PFSK-1 (cell line): ENCODE results near the gene ARHGAP5.

Experiments used
- FOXP2 ChIP-seq: optimal IDR thresholded peaks from 2 replicates; pipeline ENCODE3; 2011; ENCODE audit warnings: borderline replicate concordance, control low read depth, inconsistent platforms; ENCODE audit not compliant: insufficient read depth; ENCODE audit errors: extremely low read length, extremely low read depth
- POLR2AphosphoS5 ChIP-seq: IDR thresholded peaks from 2 replicates; pipeline ENCODE4 v1.6.1; 2012; ENCODE audit warnings: low read depth, mild to moderate bottlenecking, control low read depth, low read length, moderate library complexity
- SIN3A ChIP-seq: IDR thresholded peaks from 2 replicates; pipeline ENCODE4 v1.6.1; 2012; ENCODE audit warnings: mild to moderate bottlenecking, low read length, moderate library complexity, borderline replicate concordance; ENCODE audit not compliant: insufficient read depth
- TAF1 ChIP-seq: IDR thresholded peaks from 2 replicates; pipeline ENCODE4 v1.6.1; 2012; ENCODE audit warnings: low read length, control low read depth, borderline replicate concordance; ENCODE audit not compliant: insufficient read depth
- TF ChIP-seq, protein P1 (sequence below), 2 experiments: IDR thresholded peaks; 2 replicates each; pipeline versions ENCODE4 v1.6.1 to v1.8.0; 2011 to 2012; ENCODE audit warnings: low read depth in 2 of 2, low read length in 2 of 2, control low read depth in 1 of 2, inconsistent platforms in 1 of 2, mild to moderate bottlenecking in 1 of 2, moderate library complexity in 1 of 2; ENCODE audit not compliant: insufficient read depth in 1 of 2

ARHGAP5 gene

DNA sequence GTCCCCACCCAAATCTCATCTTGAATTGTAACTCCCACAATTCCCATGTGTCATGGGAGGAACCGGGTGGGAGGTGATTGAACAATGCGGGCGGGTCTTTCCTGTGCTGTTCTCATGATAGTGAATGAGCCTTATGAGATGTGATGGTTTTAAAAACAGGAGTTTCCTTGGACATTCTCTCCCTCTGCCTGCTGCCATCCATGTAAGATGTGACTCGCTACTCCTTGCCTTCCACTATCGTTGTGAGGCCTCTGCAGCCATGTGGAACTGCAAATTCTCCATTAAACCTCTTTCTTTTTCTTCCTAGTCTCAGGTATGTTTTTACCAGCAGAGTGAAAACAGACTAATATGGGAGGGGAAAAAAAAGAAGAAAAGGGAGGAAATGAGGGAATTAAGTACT lies 22.6 kb upstream of the ARHGAP5 start:
- TF ChIP-seq POLR2AphosphoS5 (no peak), SIN3A (no peak), TAF1 (no peak), FOXP2 (no peak)
- TF ChIP-seq, protein P1, sequence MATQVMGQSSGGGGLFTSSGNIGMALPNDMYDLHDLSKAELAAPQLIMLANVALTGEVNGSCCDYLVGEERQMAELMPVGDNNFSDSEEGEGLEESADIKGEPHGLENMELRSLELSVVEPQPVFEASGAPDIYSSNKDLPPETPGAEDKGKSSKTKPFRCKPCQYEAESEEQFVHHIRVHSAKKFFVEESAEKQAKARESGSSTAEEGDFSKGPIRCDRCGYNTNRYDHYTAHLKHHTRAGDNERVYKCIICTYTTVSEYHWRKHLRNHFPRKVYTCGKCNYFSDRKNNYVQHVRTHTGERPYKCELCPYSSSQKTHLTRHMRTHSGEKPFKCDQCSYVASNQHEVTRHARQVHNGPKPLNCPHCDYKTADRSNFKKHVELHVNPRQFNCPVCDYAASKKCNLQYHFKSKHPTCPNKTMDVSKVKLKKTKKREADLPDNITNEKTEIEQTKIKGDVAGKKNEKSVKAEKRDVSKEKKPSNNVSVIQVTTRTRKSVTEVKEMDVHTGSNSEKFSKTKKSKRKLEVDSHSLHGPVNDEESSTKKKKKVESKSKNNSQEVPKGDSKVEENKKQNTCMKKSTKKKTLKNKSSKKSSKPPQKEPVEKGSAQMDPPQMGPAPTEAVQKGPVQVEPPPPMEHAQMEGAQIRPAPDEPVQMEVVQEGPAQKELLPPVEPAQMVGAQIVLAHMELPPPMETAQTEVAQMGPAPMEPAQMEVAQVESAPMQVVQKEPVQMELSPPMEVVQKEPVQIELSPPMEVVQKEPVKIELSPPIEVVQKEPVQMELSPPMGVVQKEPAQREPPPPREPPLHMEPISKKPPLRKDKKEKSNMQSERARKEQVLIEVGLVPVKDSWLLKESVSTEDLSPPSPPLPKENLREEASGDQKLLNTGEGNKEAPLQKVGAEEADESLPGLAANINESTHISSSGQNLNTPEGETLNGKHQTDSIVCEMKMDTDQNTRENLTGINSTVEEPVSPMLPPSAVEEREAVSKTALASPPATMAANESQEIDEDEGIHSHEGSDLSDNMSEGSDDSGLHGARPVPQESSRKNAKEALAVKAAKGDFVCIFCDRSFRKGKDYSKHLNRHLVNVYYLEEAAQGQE (IDR thresholded peaks at IDR 0.05; ENCODE audit: insufficient read depth in 1 of 2, low read depth in 2 of 2, low read length in 2 of 2) = no peak

DNA sequence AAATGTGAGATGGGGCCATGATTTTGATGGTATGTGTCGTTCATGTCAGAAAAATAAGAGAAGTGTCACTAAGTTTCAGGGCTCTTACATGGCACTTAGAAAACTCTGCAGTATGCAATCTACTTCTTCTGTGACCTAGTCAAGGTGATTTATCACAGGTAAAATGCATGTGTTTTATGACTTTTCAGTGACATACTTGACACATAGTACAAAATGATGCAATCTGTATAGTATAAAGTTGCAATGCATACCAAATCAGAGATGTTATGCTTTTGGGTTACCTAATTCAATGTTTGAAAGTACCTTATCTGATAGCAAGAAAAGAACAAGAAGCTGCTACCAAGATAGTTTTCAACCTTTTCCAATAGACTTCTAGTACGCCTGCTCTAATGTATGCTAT lies 21.9 kb upstream of the ARHGAP5 start:
- no peak for TF ChIP-seq SIN3A
- TF ChIP-seq TAF1 = no peak
- TF ChIP-seq, protein P1 (IDR thresholded peaks at IDR 0.05; ENCODE audit: insufficient read depth in 1 of 2, low read depth in 2 of 2, low read length in 2 of 2) = no peak
- no peak for TF ChIP-seq POLR2AphosphoS5
- no peak for TF ChIP-seq FOXP2

DNA sequence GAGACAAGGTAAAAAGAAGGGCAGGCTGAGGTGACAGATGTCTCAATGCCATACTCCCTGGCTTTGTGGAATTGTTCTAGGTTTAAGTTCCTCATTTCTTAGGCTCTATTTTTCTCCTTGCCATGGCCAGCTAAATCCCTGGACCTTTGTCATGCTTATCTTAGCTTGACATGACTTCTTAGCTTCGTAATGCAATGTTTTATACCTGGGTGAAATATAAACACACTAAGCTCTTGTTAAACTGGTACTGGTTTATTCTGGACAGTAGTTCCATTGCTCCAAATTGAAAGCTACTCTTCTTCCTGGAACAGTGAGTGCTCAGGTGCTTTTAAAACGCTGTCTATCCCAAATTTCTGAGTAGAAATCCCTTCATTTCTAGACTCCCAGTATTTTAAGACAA lies 17.4 kb upstream of the ARHGAP5 start:
- no peak for TF ChIP-seq FOXP2
- TF ChIP-seq, protein P1 (IDR thresholded peaks at IDR 0.05; ENCODE audit: insufficient read depth in 1 of 2, low read depth in 2 of 2, low read length in 2 of 2) = no peak
- TF ChIP-seq TAF1 = no peak
- TF ChIP-seq SIN3A = no peak
- TF ChIP-seq POLR2AphosphoS5 = no peak

DNA sequence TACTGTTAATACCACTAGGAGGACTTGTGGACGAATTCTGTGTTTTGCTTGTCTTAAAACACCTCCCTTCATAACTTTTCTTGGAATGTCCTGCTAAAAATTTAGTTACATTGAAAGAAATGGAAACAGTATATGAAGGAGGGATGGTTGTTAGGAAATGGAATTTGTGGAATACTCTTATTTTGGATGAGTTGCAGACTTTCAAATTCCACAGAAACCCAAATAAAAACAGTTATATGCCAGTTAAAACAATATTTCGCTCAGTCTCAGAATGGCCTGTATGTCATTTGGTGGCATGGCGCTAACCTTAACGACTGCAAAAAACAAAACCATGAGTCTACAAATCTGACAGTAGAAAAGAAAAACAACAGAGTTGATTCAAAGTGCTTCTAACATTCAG lies 12.2 kb upstream of the ARHGAP5 start:
- no peak for TF ChIP-seq TAF1
- TF ChIP-seq SIN3A = no peak
- TF ChIP-seq, protein P1 (IDR thresholded peaks at IDR 0.05; ENCODE audit: insufficient read depth in 1 of 2, low read depth in 2 of 2, low read length in 2 of 2) = no peak
- no peak for TF ChIP-seq FOXP2
- no peak for TF ChIP-seq POLR2AphosphoS5

DNA sequence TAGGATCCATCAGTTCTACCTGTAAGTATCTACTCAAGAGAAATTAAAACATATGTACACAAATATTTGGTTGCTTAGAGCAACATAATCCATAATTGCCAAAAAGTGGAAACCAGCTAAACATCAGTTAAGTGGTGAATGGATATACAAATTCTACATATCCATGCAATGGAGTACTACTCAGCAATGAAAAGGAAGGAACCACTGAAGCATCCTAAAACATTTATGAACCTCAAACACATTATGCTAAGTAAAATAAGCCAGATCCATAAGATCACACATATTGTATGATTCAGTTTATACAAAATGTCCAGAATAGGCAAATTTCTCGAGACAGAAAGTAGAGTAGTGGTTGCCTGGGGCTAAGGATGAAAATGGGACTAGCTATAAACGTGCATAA lies 8.4 kb upstream of the ARHGAP5 start:
- TF ChIP-seq SIN3A = no peak
- TF ChIP-seq TAF1 = no peak
- TF ChIP-seq FOXP2 = no peak
- TF ChIP-seq POLR2AphosphoS5 = no peak
- TF ChIP-seq, protein P1 (IDR thresholded peaks at IDR 0.05; ENCODE audit: insufficient read depth in 1 of 2, low read depth in 2 of 2, low read length in 2 of 2) = no peak
